D341Med (cell line): Measurements from ENCODE around the gene ARFIP2.

Experiments
- DNase-seq: peaks from one replicate; pipeline ENCODE4 v3.0.0; 2012; ENCODE audit warnings: low spot score

The ARFIP2 gene

GRCh38 chr11:6481924-6482275 lies 769 bp upstream of the ARFIP2 start:
- DNase-seq = no peak

GRCh38 chr11:6480299-6480914 lies 724 bp downstream of the ARFIP2 start:
- no peak for DNase-seq

GRCh38 chr11:6476571-6476970 lies 4.6 kb downstream of the ARFIP2 start:
- no peak for DNase-seq

GRCh38 chr11:6475936-6476335 lies 5.2 kb downstream of the ARFIP2 start:
- no peak for DNase-seq

DNA sequence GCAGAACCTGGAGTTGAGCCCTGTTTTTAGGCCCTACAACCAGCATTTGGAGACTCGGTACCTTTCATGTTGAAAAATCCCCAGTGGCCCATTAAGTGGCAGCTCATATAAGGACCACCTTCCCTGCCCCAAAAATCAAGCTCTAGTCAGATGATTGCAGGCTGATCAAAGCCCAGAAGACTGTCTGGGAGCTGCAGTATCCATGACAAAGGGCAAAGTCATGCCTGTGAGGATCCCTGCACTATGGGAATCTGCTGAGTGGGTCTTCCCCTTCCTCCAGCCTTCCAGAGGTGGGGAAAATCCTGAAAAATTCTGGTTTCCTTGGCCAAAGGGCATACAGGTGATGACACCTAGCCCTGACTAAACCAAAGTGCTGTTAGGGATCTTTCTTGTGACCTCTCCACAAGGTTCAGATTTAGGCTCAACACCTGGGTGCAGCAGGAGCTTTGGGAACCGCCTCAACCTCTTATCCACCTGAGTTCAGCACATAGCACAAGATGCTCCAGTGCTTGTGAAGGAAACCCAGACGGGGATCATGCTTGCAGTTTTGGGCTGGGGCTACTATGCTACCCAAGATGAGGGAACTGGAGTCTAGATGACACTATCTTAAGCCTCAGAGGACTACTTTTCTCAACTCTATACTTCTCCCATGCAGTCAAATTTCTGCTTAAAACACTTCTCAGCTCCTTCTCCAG lies 6.2 kb downstream of the ARFIP2 start:
- DNase-seq = no peak

- no peak for DNase-seq
Measured at GRCh38 chr11:6474413-6474792, 6.7 kb downstream of the ARFIP2 start.

DNA sequence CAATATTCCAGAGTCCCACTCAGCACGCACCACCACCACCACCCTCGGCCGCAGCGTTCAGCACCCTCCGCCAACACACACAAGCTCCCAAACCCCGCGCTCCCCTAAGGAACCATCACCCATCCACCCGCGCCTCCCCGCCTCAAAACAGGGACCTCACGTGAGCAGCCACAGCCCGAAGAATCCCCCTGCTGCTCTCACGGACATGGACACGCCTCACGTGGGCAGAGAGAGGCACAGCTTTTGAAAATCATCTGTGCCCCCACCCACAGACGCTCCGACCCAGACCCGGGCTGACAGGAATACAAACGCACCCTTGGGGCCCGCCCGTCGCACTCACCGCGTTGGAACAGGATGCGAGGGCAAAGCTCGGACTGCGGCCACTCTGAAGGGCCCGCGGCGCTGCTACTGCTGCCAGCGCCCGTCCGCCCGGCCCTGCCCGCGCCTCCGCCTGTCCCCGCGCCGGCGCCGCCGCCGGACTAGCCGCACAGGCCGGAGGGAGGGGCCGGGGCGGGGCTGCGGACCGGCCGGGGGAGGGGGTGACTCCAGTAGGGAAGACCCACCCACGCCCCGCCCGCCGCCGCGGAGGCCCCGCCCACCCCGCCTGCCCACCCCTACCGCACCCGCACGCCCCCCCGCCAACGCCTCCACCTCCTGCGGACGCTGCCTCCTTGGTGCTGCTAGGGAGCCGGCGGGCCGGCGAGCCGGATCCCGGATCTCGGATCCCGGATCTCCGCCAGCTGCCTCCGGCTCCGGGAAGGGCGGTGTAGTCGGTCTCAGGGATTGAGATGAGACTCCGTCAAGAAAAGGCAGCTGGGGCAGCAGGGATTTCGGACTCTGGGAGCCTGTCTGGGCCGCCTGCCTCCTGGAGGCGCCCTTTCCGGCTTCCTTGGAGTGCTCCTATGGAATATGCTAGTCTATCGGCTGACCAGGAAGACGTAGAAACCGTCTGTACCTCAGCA lies 7.4 kb downstream of the ARFIP2 start, which contains the start of gene TRIM3:
TSS of gene TRIM3 (minus strand) at position 491 of the 962 bp plus-strand sequence. CDS start 8,246 bp downstream, outside the sequence.
- peak; percentile 98 for DNase-seq

GRCh38 chr11:6472934-6473333 lies 8.2 kb downstream of the ARFIP2 start:
- DNase-seq = no peak

DNA sequence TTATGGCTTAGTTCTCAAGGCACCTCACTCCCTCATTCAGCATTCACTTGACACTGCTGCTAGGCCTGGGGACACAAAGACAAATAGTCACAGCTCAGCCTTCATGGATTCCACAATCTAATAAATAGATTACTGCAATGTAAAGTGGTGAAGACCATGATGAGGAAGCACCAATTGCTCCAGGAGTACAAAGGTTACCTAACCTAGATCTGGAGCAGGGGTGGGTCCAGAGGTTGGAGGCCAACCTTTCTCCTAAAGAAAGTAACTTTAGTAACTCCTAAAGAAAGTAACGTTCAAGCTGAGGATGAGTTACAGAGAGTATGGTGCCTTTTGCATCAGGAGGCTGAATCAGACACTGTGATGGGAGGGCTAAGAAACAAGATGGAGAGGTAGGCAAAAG lies 11.5 kb downstream of the ARFIP2 start:
- DNase-seq = no peak

- peak; percentile 81 for DNase-seq
Measured at GRCh38 chr11:6468712-6469495, 12.2 kb downstream of the ARFIP2 start.

- no peak for DNase-seq
Measured at GRCh38 chr11:6459099-6459450, 22.1 kb downstream of the ARFIP2 start.

GRCh38 chr11:6458352-6459098 lies 22.6 kb downstream of the ARFIP2 start:
- DNase-seq = no peak

GRCh38 chr11:6457581-6458320 lies 23.4 kb downstream of the ARFIP2 start:
- DNase-seq = no peak

DNA sequence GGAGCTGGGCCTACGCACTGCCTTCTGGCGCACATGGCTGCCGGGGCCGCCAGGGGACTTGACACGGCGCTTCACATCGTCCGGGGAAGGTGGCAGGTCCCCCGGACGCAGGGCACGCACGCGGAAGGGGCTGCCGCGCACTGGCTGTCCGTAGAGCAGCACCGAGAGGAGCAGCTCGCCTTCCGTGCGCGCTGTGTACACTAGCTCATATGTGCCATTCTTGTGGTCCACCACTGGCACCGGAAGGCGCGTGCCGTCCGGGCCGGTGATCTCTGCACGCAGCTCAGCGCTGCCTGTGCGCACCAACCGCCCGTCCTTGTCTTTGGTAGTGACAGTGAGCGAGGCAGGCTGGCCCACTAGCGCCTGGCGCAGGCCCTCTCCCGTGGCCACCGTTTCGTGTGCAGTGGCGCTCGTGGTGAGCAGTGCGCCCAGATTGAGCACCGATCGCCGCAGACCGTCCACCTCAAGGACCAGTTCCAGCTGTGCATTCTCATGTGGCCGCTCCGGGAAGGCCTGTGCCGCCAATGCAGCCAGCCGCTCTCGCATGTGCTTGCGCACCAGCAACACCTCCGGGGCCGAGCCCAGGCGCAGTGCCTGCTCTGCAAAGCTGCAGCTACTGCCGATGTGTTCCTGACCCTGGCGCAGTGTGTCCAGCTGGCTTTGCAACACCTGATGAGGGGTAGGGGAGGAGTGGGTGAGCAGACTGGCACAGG lies 24.6 kb downstream of the ARFIP2 start:
- DNase-seq = no peak

DNA sequence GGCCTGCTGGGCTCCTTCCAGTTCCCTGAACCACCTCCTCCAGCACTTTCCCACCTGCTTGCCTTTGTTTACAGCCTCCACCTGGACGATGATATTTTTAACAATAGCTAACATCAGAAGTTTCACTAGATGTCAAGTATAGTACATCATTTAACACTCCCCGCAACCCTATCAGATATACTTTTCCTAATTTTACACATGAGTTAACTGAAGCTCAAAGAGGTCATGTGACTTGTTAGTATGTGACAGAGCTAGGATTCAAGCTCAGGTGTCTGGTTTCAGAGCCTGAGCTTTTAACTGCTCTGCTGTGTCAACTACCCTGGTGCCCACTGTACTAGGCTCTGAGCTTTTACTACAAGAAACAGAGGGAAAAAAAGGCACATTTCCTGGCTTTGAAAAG lies 26.1 kb downstream of the ARFIP2 start:
- no peak for DNase-seq

GRCh38 chr11:6453152-6453551 lies 28.0 kb downstream of the ARFIP2 start:
- no peak for DNase-seq

- DNase-seq = no peak
Measured at GRCh38 chr11:6452219-6452618, 28.9 kb downstream of the ARFIP2 start.

- no peak for DNase-seq
Measured at GRCh38 chr11:6448574-6448973, 32.6 kb downstream of the ARFIP2 start.

DNA sequence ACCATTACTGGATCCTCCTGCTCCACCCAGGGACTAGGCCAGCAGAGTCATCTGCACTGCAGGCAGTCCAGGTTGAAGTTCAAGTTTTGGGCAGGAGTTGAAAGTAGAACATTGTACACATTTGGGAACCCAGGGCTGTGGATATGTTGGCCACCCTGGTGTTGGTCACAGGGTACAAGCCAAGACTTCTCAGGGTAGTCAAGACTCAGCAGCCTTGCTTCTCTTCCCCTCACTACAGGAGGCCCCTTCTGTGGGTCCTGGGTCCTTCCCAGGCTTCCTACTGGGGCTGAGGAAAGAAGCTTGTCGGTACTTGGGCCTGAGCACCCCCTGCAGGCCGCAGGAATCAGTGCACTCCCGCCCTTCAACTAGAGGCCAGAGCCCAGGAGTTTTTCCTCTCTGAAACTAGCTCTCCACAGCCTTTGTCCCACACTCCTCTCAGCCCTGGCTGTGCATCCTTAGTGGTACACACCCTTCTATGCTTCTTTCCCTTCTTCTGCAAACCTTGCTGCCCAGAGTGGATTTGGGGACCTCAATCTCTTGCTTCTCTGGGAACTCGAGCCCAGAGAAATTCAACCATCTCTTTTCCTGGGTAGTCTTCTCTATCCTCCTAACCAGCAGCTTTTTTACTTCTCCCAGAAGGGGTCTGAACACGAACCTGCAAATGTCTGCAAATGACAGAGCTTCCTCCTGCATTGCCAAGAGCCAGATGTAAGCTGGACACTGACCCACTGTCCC lies 37.7 kb downstream of the ARFIP2 start:
- DNase-seq = peak; percentile 84
